ENCODE measurements around the gene MMP24. TPM values are rescaled to one million over a fixed set of nuclear protein-coding genes. Genes with fewer than 3 reads are reported as not detected.
A peak's percentile ranks its signal among the peaks of the same experiment; 100 is the strongest.

The MMP24 gene
- 1.4 and 1.9 TPM in 2 replicates for total RNA-seq (ENCODE audit: low replicate concordance)

DNA sequence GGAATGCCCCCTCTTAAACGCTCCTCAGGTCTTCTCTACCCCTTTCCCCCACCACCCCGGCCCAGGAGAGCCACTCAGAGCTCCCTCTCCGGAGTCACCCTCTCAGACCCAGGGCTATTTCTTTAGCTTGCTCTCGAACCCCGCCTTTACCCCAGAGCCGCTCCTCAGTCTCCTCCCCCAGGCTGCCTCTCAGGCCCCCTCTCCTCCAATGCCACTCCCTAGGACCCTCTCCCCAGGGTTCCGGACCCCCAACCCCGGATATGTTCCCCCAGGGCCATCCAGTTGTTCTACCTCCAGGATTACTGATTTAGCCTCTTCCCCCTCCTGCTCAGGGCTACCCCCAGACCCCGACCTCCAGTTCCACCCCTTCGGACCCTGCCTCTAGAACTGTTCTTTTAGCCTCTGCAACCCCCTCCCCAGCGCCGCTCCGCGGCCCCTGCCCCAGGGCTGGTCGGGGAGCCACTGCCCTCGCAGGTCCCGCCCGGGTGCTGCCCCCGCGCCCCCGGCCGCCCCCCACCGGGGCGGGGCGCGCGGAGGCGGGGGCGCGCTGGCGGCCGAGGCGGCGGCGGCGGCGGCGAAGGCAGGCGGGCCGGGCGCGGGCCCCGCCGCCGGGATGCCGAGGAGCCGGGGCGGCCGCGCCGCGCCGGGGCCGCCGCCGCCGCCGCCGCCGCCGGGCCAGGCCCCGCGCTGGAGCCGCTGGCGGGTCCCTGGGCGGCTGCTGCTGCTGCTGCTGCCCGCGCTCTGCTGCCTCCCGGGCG is at the start of gene MMP24:
Gene MMP24 (plus strand): TSS at position 565 of the 758 bp plus-strand sequence. CDS start 49 bp downstream, at position 614.
- peaks cover 8% of the 10 kb centered on the region for H3K4me1 ChIP-seq
- peak within 1 kb of the TSS; percentile 90 for H3K4me2 ChIP-seq
- H3K27ac Mint-ChIP-seq, result no peak within 1 kb of the TSS
- H3K79me2 ChIP-seq (ENCODE audit: low read depth), result no peaks in the 10 kb centered on the region
- peak; percentile 25 for TF ChIP-seq EZH2 (IDR thresholded peaks at IDR 0.05)
- TF ChIP-seq, protein P1, sequence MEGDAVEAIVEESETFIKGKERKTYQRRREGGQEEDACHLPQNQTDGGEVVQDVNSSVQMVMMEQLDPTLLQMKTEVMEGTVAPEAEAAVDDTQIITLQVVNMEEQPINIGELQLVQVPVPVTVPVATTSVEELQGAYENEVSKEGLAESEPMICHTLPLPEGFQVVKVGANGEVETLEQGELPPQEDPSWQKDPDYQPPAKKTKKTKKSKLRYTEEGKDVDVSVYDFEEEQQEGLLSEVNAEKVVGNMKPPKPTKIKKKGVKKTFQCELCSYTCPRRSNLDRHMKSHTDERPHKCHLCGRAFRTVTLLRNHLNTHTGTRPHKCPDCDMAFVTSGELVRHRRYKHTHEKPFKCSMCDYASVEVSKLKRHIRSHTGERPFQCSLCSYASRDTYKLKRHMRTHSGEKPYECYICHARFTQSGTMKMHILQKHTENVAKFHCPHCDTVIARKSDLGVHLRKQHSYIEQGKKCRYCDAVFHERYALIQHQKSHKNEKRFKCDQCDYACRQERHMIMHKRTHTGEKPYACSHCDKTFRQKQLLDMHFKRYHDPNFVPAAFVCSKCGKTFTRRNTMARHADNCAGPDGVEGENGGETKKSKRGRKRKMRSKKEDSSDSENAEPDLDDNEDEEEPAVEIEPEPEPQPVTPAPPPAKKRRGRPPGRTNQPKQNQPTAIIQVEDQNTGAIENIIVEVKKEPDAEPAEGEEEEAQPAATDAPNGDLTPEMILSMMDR (IDR thresholded peaks at IDR 0.05), result no peak
- no peak for TF ChIP-seq EZH2phosphoT487 (IDR thresholded peaks at IDR 0.05)
- peaks cover 36% of the 10 kb centered on the region for H3K27me3 ChIP-seq
- H3K27me3 Mint-ChIP-seq (ENCODE audit: insufficient read depth, low read depth), result peaks cover 27% of the 10 kb centered on the region
- no peaks in the 10 kb centered on the region for H3K9me3 ChIP-seq (ENCODE audit: low read depth)
- H3K4me1 Mint-ChIP-seq, result peaks cover 4% of the 10 kb centered on the region
- peak; percentile 43 for DNase-seq (ENCODE audit: low spot score)
- no peaks in the 10 kb centered on the region for H3K36me3 ChIP-seq
- H3K9me3 Mint-ChIP-seq, result no peaks in the 10 kb centered on the region
- peak within 1 kb of the TSS; percentile 53 for H3K4me3 ChIP-seq
- peaks cover 13% of the 10 kb centered on the region for H3F3A ChIP-seq (ENCODE audit: low read depth)
- H3K4me3 Mint-ChIP-seq, result peak within 1 kb of the TSS; percentile 87
- no peak within 1 kb of the TSS for H3K9ac ChIP-seq
- H3K27ac ChIP-seq, result no peak within 1 kb of the TSS
- peaks cover 11% of the 10 kb centered on the region for H4K20me1 ChIP-seq (ENCODE audit: low read depth)
- H2AFZ ChIP-seq (replicated peaks), result no peak within 1 kb of the TSS
- H3K36me3 Mint-ChIP-seq, result no peaks in the 10 kb centered on the region

DNA sequence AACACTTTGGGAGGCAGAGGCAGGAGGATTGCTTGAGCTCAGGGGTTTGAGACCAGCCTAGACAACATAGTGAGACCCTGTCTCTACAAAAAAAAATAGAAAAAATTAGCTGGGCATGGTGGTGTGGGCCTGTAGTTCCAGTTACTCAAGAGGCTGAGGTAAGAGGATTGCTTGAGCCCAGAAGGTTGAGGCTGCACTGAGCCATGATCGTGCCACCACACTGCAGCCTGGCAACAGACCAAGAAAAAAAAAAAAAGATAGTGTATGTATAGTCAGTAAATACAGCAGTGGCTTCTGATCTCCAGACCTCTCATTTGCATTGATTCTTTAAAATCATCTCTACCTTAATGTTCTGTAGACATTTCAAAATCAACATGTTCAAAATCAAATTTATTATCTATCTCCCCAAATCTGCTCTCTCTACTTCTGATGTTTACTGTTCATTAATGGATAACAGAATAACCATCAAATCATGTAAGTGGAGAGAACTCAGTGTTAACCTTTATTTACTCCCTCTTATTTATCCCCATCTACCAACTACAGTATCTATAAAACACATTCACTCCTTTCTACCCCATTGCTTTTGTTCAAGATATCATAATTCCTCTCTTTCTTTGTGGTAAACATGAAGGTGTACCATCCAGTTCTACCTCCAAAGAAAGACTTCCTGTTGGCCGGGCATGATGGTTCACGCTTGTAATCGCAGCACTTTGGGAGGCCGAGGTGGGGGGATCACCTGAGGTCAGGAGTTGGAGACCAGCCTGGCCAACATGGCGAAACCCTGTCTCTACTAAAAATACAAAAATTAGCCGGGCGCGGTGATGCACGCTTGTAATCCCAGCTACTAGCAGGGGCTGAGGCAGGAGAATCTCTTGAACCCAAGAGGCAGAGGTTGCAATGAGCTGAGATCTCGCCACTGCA is 46.9 kb upstream of the MMP24 start:
- Histone ChIP-seq H3K4me1 (no peaks in the 10 kb centered on the region), H3K4me2 (no peak overlapping the region), H3K27ac (no peak overlapping the region), H3K27me3 (no peaks in the 10 kb centered on the region), H3K9me3 (ENCODE audit: low read depth) (no peaks in the 10 kb centered on the region), H3K36me3 (no peaks in the 10 kb centered on the region), H4K20me1 (ENCODE audit: low read depth) (no peaks in the 10 kb centered on the region), H3K4me3 (no peak overlapping the region), H3F3A (ENCODE audit: low read depth) (no peaks in the 10 kb centered on the region), H3K9ac (no peak overlapping the region), H2AFZ (replicated peaks) (no peak overlapping the region), H3K79me2 (ENCODE audit: low read depth) (no peaks in the 10 kb centered on the region)
- H3K4me3 Mint-ChIP-seq, result no peak overlapping the region
- H3K4me1 Mint-ChIP-seq, result no peaks in the 10 kb centered on the region
- H3K27ac Mint-ChIP-seq, result no peak overlapping the region
- TF ChIP-seq, protein P1 (IDR thresholded peaks at IDR 0.05), result no peak
- TF ChIP-seq EZH2 (IDR thresholded peaks at IDR 0.05), result no peak
- no peak for TF ChIP-seq EZH2phosphoT487 (IDR thresholded peaks at IDR 0.05)
- H3K36me3 Mint-ChIP-seq, result no peaks in the 10 kb centered on the region
- H3K9me3 Mint-ChIP-seq, result peaks cover 3% of the 10 kb centered on the region
- peaks cover 11% of the 10 kb centered on the region for H3K27me3 Mint-ChIP-seq (ENCODE audit: insufficient read depth, low read depth)
- no peak for DNase-seq (ENCODE audit: low spot score)

DNA sequence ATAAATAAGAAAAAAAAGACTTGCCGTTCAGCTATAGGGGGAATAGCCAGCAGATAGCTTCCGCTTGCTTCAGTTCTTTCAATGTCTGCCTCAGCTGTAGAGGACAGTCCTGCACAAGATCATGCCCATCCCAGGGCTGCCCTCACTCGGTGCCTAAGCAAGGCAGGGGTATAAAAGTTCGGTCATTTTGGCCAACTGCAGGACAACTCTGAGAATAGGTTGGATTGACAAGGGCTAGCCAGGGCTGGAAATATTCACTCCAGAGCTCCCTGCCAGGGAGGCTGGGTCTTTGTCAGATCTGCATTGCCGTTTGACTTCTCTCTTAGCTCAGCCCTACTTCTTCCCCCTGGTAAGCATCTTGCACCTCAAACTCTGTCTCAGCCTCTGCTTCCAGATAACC is 46.2 kb upstream of the MMP24 start:
- H3K9ac ChIP-seq, result no peak overlapping the region
- Mint-ChIP-seq H3K27me3 (ENCODE audit: insufficient read depth, low read depth) (peaks cover 11% of the 10 kb centered on the region), H3K27ac (no peak overlapping the region), H3K9me3 (peaks cover 3% of the 10 kb centered on the region), H3K4me3 (no peak overlapping the region), H3K36me3 (no peaks in the 10 kb centered on the region), H3K4me1 (no peaks in the 10 kb centered on the region)
- no peaks in the 10 kb centered on the region for H3K4me1 ChIP-seq
- no peak overlapping the region for H3K27ac ChIP-seq
- H3K9me3 ChIP-seq (ENCODE audit: low read depth), result no peaks in the 10 kb centered on the region
- no peaks in the 10 kb centered on the region for H4K20me1 ChIP-seq (ENCODE audit: low read depth)
- H3K27me3 ChIP-seq, result no peaks in the 10 kb centered on the region
- H3F3A ChIP-seq (ENCODE audit: low read depth), result no peaks in the 10 kb centered on the region
- H3K4me3 ChIP-seq, result no peak overlapping the region
- TF ChIP-seq EZH2 (IDR thresholded peaks at IDR 0.05), result no peak
- TF ChIP-seq EZH2phosphoT487 (IDR thresholded peaks at IDR 0.05), result no peak
- TF ChIP-seq, protein P1 (IDR thresholded peaks at IDR 0.05), result no peak
- no peak overlapping the region for H2AFZ ChIP-seq (replicated peaks)
- H3K79me2 ChIP-seq (ENCODE audit: low read depth), result no peaks in the 10 kb centered on the region
- no peak overlapping the region for H3K4me2 ChIP-seq
- H3K36me3 ChIP-seq, result no peaks in the 10 kb centered on the region
- DNase-seq (ENCODE audit: low spot score), result no peak

Measured in neural progenitor cell (in vitro differentiated cells).